Suppressor macrophage (primary cell): ENCODE data around the gene EGLN1.
A peak's percentile ranks its signal among the peaks of the same experiment; 100 is the strongest.
"Not testable (repeated sequence)": the region's sequence is repeated elsewhere in the genome, so short reads cannot be mapped to it uniquely, and the experiment has no call there.

Experiments used
- DNase-seq, 4 experiments: peaks; one replicate each; pipeline ENCODE4 v3.0.0-alpha.2; 2020 to 2022
- total RNA-seq, 17 experiments: gene quantifications; one replicate each; lab custom pipeline; 2026; ENCODE audit warnings: mixed read lengths in 6 of 17, inconsistent platforms in 3 of 17; lab: John Stamatoyannopoulos, UW

EGLN1 gene
- total RNA-seq = 4.7 to 17.3 (median 9.0) reads per million in 17 experiments

- peak; percentile 72 to 94 (median 83) for DNase-seq
These were observed at the start of gene EGLN1 for GRCh38 chr1:231421971-231422797. Gene EGLN1, minus strand, starts transcription at chr1:231422287. Its CDS starts 399 bp downstream, at chr1:231421888.

- DNase-seq = not testable (repeated sequence)
These were observed 49.4 kb upstream of the EGLN1 start for GRCh38 chr1:231471500-231471899.

DNA sequence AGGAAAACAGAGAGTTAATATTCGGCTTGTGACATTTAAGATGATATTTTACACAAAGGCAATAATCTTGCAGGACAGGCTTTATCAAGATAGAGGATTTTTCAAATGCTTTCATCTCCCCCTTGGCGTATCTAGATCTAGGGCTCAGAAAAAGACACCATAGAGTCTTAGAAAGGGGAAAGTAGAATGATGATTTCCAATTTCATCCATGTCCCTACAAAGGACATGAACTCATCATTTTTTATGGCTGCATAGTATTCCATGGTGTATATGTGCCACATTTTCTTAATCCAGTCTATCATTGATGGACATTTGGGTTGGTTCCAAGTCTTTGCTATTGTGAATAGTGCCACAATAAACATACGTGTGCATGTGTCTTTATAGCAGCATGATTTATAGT, 48.9 kb upstream of the EGLN1 start:
- not testable (repeated sequence) for DNase-seq

DNA sequence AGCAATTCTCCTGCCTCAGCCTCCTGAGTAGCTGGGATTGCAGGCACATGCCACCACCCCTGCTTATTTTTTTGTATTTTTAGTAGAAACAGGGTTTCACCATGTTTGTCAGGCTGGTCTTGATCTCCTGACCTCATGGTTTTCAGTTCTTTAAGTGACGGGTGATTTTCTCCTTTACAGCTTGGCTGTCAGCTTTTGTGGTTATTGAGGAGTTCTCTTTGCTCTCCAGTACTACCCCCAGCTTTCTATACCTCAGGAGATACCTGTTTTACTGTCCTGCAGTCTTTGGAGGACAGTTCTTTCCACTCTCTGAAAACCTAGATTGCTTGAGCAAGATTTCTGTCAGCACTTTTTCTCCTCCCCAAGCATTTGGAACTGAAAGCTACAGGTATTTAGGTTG, 45.9 kb upstream of the EGLN1 start:
- no peak for DNase-seq

DNA sequence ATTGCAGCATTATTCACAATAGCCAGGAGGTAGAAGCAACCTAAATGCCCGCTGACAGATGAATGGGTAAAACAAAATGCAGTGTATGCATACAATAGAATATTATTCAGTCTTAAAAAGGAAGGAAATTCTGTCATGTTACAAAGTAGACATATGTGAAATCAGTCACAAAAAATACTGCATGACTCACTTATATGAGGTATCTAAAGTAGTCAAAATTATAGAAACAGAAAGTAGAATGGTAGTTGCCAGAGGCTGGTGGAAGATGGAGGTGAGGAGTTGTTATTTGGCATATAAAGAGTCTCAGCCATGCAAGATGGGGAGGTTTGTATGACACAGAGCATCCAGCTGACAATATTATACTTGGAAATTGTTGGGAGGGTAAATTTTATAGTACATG, 43.0 kb upstream of the EGLN1 start:
- peak in 1 of 4 experiments; percentile 6 for DNase-seq

DNA sequence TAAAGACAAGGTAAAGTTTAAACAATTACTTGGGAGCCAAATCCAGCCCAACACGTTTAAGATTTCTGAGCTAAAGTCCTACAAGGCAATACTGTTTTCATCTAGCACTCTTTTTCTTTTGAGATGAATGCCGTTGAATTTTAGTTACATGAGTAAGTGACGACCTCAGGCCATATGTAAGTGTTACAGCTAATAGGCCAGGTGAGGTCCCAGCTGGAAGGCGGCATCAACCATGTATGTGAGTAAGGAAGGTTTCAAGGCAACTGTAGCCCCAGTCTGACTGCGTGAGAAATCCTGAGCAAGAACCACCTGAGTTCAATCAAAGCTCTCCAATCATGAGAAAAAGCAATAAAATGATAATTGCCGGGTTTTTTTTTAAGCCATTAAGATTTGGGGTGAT, 41.5 kb upstream of the EGLN1 start:
- no peak for DNase-seq

DNA sequence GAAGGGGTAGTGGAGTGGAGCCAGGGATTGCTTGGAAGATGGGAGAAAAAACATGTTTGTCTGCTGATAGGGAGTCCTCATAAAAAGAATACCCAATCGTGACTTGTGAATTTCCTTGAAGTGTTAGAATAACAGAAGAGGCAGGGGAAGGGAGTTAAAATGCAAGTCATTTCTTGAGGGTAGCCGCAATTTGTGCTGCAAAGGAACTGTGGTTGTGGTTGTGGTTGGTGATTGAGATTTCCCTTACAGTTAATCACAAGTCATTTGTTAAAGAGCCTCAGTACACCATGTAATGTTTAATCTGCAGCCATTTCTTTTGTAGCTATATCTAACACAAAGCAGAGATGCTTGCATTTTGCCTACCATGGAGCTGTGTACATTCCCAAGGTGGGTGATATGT, 38.5 kb upstream of the EGLN1 start:
- peak in 3 of 4 experiments; percentile 10 to 31 (median 14) for DNase-seq

GRCh38 chr1:231459438-231459837, 37.4 kb upstream of the EGLN1 start:
- not testable (repeated sequence) for DNase-seq

DNA sequence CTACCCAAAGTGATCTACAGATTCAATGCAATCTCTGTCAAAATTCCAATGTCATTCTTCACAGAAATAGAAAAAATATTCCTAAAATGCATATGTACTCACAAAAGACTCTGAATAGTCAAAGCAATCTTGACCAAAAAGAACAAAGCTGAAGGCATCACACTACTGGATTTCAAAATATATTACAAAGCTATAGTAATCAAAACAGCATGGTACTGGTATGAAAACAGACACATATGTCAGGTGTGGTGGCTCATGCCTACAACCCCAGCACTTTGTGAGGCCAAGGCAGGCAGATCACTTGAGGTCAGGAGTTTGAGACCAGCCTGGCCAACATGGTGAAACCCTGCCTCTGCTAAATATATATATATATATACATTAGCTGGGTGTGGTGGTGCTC, 35.9 kb upstream of the EGLN1 start:
- DNase-seq = not testable (repeated sequence)

DNA sequence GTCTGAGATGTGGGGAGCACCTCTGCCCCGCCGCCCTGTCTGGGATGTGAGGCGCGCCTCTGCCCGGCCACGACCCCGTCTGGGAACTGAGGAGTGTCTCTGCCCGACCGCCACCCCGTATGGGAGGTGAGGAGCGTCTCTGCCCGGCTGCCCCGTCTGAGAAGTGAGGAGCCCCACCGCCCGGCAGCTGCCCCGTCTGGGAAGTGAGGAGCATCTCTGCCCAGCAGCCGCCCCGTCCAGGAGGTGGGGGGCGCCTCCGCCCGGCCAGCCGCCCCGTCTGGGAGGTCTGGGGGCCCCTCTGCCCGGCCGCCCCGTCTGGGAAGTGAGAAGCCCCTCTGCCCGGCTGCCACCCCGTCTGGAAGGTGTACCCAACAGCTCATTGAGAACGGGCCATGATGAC, 32.0 kb upstream of the EGLN1 start:
- not testable (repeated sequence) for DNase-seq

DNA sequence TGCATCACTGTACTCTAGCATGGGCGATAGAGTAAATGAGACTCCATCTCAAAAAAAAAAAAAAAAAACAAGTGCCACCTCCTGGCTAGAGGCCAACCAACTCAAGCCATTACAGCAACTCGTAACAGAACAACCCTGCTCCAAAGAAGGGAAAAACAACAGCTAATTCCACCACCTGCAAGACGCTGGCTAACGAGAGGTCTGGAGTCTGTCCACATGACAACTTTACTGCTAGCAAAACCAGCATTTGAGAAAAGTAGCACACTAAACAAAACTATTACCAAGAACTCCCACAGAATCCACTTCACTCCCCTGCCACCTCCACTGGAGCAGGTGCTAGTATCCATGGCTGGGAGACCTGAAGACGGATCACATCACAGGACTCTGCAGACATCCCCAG, 24.1 kb upstream of the EGLN1 start:
- no peak for DNase-seq

GRCh38 chr1:231444059-231444458, 22.0 kb upstream of the EGLN1 start:
- no peak for DNase-seq

DNA sequence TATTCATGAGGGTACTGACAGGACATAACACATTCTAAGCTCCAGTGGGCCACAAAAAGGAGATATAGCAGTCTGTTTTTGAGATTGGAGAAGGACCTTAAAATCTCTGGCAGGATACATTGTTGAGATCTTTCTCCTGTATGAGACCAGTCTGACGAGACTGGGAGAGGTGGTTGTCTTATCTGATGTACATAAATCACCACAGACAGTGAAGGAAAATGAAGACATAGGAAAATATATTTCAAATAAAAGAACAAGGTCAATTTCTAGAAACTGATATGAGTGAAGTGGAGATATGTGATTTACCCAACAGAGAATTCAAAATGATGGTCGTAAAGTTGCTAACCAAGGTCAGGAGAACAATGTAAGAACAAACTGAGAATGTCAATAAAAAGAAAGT, 21.3 kb upstream of the EGLN1 start:
- DNase-seq = no peak

GRCh38 chr1:231442735-231443134, 20.6 kb upstream of the EGLN1 start:
- peak in 3 of 4 experiments; percentile 10 to 36 (median 22) for DNase-seq

DNA sequence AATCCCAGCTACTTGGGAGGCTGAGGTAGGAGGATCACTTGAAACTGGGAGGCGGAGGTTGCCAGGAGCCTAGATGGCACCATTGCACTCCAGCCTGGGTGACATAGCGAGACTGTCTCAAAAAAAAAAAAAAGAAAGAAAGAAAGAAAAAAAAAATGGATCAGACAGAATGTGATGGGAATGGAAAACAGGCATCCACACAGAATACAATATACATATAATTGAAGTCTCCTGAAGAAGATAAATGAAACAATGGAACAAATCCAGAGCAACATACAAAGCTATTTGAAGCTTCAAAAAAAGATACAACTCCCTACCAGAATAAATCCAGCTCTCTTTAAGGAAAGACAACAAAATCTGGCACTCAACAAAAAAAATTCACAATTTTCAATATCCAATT, 10.9 kb upstream of the EGLN1 start:
- no peak for DNase-seq

GRCh38 chr1:231431665-231432415, 9.8 kb upstream of the EGLN1 start:
- no peak for DNase-seq

GRCh38 chr1:231430678-231431352, 8.7 kb upstream of the EGLN1 start:
- not testable (repeated sequence) for DNase-seq

- DNase-seq = no peak
These were observed 6.3 kb upstream of the EGLN1 start for GRCh38 chr1:231428377-231428776.

GRCh38 chr1:231424950-231425805, 3.1 kb upstream of the EGLN1 start:
- DNase-seq = no peak

DNA sequence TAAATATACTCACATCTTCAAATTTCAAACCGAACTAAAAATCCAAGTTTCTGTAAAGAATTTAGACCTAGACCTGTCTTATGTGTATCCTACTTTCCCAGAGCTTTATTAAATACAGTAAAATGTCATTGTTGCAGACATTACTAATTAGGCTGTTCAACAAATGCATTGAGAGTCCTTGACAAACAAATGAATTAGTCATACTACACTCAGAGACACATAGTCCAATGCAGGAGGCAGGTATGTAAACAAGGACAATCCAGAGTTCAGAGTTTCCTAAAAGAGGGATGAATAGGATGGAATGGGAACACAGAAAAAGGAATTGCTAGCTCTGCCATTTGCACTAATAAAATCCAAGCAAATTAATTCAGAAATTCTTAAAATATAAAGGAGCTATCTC, 1.6 kb upstream of the EGLN1 start:
- no peak for DNase-seq

- no peak for DNase-seq
These were observed 767 bp upstream of the EGLN1 start for GRCh38 chr1:231422798-231423309.

DNA sequence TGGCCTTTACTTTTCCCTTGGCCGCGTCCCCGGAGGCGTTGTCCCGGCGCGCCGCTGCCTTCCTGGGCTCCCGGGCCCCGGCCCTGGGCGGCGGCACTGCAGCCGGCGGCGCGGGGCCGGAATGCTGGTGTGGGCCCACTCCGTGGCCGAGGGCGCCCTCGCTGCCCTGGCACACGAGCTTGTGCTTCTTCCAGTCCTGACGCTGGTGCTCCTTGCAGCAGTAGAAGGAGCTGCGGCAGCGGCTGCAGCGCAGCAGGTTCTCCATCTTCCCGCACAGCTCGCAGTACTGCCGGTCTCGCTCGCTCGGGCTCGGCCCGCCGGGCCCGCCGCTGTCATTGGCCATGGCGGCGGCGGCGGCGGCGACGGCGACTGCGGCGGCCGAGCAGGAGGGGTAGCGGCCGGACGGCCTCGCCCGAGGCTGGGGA, 529 bp downstream of the EGLN1 start:
- peak in 3 of 4 experiments; percentile 36 to 74 (median 47) for DNase-seq
